Stimulated activated CD8-positive, alpha-beta memory T cell treated with anti-CD3 and anti-CD28 coated beads, Interleukin-4, amount 100 ng/mL, for 4 hours (primary cell): ENCODE data around the gene CD93.

Experiments used
- DNase-seq, 2 donors: peaks; one replicate each; pipeline ENCODE4 v3.0.0-alpha.2; 2020; ENCODE audit warnings: low read depth in 2 of 2, low spot score in 1 of 2

Gene CD93

DNA sequence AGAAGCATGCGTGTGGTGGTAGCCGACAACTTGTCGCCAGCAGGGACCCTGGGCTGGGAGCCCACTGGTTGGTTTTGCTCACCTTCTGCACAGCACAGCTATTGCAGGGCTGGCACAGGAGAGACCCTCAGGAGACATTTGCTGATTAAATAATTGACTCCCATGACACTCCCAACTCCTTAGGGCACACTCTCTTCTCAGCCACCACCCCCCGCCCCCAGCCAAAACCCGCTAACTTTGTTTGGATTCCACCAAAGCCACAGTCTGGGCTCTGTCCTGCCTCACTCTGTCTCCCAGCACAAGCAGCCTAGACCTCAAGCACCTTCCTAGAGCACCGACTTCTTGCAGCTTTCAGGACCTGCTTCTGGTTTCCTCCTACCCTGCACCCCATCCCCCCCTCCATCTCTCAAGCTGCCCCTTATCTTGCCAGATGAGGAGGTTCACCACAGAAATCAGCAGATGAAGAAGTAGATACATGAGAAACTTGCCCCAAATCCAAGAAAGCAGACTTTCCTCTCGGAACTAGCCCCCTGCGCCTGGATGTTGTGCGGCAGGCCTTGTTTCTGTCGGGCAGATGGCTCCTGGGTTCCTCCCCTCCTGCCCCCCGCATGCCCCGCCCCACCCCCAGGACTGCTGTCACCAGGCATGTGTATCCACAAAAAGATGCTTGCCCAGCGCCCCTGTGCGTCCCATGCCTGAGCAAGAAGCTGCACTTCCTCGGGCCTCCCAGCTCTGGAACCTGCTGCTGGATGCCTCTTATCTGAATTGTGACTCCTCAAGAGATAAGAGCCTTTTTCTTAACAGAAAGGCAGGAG is 35.0 kb upstream of the CD93 start:
- no peak for DNase-seq

DNA sequence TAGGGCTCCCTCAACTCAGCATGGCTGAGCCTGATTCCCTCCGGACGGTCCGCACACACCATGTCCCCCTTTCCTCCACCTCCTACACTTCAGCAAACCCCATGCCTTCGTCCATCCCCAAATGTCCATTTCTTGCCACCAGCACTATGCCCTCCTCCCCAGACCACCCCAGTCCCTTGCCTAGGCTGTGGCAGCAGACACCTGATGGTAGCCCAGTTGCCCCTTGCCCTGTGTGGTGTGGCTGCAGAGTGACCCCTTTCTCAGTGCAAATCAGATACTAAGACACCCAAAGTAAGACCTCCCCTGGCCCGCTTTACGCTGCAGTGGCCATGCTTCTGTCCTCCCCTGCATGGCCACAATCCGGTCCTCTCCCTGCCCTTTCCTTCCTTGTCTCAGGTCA is 34.1 kb upstream of the CD93 start:
- no peak for DNase-seq

DNA sequence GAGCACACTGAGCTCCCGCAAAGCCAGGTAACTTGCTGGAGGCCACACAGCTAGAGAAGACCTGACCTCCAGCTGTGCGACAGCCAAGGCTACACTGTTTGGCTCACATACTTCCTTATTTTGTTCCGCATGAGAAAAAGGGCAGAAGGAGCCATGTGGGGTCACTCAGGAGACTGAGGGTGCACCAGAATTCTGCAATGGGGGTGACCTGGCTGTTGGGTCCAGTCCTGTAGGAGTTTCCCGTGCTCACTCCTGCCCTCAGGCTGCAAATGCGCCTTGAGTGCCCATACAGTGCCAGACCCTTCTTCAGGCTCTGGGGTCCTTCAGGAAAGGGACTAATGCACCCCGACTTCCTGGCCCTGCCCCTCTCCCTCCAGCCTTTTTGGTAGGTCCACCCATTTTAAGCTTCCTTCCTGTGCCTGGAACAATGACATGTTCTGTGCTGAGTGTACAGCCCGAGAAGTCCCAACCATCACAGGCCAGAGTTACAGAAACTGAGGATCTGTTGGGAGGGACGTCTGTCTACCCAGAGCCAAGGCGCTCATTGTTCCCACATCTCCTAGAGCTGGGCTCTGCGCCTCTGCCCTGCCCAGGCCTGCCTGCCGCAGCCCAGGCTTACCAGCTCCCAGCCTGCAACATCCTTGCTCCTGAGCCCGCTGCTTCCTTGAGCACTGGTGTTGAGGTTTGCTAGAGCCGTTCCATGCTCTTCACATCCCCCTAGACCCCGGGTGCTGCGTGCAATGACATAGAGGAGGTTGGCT is 33.5 kb upstream of the CD93 start:
- DNase-seq, result no peak

DNA sequence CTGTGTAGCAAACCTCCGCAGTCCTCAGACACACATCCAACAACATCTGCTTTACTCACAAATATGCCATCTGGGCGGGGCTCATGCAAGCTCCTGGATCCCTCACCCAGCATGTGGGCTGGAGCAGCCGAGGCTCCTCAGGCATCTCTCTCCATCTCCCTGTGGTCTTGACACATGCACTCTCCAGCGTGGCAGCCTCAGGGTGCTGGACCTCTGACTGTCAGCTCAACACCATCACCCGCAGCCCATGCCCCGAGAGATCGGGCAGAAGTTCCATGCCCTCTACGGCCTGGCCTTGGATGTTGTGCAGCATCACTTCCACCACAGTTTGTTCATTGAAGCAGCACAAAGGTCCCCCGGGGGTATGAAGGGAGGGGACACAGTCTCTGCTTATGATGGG is 32.6 kb upstream of the CD93 start:
- no peak for DNase-seq

DNA sequence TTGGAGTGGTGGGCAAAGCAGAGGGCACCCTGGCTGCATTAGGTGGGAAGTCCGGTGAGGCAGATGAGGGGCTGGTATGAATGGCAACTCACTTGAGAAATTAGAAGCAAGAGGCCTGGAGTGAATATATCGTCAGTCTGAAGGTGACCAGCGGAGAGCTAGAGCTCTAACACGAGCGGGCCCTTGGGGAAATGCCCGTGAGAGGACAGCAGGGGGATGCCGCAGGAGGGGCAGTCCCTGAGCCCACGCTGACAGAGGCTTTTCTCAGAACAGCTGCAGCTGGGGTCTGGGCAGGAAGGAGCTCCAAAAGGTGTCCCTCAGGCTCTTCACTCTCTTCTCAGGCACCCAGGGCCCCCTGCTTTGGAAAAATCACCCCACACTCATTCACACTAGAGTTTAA is 32.0 kb upstream of the CD93 start:
- DNase-seq, result no peak

DNA sequence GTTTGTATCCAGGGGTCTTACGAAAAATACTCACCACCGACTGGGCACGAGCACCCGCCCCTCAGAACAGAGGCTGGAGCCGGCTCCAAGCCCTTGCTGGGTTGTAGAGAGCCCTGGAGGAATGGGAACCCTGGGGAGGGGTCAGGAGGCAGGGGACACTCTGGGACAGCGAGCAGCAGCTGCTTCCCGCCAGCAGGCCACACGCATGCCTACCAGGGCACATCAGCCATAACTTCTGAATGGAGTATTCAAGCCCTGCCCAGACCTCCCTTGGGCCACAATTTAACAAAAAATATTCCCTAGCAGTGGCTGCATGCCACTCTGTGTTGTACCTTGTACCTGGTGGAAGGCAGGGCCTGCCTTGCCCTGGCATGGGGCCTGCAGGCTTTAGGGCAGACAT is 31.6 kb upstream of the CD93 start:
- no peak for DNase-seq

DNA sequence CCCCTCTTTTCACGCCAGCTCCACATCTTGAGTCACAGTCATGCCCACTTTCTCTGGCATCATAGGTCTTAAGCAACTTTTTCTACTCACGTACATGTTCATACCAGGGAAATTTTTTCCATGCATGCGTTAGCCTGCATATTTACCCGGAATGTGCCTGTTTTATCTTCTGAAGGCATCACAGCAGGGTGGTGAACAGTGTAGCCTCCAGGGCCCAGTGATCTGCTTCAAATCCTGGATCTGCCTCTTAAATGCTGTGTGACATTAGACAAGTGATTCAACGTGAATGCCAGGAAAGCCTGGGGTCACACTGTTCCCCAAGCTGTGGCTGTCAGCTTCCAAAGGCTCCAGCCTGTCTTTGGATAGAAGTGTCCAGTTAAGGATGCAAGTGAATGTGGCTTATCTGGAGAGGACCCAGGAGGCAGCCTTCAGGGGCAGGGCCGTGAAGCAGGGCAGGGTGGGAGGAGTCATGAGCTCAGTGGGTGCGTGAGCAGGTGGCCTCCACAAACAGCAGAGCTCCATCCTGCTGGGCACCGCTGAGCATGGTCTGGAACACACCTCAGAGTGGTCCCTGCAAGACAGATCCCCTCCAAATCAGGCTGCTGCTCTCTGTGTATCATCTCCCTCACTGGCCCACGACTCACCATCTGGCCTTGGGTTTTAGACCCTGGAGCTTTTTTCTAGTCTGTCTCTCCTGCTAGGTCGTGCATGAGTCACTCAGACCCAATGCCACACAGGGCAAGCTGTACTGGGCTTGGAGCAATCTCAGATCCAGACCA is 30.4 kb upstream of the CD93 start:
- no peak for DNase-seq

DNA sequence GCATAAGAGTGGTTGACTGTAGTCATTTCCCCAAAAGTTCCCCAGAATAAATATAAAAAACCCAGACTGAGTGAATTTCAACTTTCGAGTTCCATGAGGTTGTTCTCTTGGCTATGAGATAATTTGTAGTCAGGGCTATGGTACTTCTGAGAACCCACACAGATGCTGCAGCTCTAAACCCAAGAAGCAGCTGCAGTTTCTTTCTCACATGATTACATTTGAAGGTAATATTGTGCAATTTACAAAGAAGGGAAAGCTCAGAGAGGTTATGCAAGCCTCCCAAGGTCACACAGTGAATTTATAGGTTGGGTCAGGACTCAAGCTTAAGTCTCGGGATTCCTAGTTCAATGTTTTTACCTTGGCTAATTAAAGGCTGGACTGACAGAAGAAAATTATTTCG is 29.7 kb upstream of the CD93 start:
- no peak for DNase-seq

DNA sequence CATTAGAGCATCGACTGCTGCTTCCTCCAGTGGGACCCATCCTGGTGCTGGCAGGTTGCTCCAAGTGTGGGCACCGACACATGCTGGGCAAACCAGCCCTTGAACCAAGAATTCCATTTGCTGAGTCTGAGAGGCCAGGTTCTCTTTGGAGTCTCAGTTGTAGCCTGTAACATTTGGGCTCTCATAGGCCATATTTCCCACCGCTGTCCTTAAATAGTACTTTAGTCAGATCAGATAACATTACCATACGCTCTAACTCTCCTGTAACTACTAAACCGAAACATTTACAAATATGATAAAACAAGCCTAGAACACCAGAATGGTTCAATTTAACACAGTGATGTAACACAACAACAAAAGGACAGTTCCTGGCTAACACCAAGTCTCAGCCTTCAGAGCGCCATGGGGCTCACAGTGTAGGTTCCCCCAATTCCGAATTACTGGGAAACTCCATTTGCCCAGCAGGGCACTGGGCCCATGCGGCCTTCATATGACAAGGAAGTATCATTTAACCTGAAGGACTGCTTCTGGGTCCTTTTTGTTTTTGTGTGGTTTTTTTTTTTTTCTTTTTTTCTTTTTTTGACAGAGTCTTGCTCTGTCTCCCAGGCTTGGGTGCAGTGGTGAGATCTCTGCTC is 28.4 kb upstream of the CD93 start:
- DNase-seq, result no peak

DNA sequence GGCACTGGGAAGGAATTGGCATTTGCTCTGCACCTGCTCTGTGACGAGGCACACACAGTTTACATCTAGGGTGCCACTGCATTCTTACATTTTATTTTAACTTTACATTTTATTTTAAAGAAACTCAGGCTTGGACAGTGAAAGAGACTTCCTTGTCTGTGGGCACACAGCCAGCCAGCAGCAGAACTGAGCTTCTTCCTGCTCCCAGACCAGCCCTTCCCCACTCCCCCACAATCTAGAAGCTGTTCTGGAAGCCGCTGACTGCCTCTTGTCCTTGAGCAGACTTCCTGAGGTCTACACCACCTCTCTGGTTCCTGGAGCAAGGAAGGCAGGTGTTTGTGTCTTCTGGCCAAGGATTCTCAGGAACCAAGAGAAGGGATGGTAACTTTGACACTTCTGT is 27.9 kb upstream of the CD93 start:
- DNase-seq, result no peak

DNA sequence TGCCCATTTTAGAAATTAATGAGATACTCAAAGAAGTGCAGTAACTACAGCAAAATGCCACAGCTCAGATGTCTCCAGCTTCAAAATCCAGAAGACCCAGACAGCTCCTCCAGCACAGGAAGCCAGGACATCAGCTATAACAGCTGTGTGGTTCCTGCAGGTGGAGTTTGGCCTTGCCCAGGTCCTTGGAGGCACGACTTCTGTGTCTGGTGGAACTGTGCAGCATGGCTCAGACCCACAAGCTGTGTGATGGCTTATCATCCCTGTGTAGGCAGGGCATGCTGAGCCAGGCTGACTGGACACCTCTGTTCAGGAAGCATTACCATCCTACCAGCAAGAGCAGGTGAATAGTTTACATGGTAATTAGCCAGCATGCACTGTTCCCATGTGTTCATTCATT is 26.5 kb upstream of the CD93 start:
- DNase-seq, result no peak

DNA sequence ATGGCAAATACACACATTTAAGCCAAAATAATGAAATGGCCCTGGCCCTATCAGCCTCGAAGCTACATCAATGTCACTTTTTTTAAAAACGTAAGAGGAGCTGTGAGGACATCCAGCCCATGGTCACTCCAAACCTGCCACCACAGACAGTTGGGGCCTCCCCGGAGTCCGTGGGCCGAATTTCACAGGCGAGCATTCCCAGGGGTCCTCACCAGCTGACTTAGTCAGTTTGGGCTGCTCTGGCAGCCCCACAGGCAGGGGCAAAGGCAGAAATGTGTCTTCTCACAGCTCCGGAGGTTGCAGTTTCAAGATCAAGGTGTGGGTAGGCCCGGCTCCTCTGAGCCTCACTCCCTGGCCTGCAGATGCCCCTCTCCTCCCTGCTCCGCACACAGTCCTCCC is 25.8 kb upstream of the CD93 start:
- DNase-seq, result no peak

DNA sequence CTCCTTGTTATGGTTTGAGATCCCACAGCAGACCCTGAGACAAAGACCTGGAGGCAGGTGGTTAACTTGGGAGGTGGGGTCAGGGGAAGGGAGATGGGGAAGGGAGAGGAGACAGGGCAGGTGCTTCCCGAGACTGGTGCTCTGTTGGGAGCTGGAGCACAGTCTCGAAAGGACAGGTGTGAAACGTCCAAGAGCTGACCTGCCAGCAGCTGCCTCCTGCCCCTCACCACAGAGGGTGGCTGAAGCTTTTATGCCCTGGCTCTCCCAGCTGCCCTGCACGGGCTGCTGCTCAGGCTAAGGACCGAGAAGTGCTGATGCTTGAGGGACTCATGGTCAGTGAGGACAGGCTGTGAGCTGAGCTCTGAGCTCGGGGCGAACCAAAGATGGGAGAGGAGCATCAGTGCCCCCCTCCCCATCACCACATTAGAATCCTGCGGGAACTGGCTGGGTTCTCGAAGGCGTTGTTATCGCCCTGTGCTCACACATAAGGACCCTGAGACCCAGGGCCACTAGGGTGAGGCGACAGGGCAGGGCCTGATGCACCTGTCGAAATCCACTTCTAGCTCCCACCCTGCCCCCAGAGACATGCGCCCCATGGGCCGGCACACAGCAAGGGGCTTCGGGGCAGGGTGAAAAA is 25.3 kb upstream of the CD93 start:
- DNase-seq, result no peak

DNA sequence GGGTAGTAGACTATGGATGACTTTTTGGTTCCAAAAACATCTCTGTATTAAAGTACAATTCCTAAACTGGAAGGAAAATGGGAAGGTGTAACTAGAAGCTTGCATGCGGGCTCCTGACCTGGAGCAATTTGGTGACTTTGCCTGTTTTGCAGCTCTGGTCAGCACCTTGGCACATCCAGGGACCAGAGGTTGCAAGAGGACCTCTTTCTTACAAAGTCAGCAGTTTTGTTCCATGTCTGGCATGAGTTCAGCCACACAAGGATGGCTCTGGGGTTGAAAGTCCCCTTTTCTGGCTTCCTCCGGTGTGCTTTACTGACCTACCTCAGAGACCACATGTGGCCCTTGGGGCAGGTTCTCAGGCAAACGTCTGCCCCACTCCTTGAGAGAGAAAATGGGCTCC is 22.7 kb upstream of the CD93 start:
- no peak for DNase-seq

DNA sequence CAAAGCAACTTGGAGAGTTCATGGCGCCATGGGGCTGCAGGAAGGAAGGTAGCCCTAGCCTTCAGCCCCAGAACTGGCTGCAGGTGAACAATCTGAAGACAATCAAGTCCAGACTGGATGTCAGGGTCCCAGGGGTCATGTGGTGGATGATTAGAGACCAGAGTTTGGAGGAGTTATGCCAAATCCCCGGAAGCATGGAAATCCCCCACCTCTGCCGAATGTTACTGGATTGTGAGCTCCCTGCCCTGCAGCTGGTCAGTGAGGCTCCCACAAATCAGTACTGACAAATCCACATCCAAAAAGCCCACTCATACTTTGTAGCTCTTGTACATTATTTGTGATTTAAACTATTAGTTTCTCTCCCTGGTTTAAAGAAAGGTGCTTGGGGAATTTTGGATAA is 21.3 kb upstream of the CD93 start:
- no peak for DNase-seq

DNA sequence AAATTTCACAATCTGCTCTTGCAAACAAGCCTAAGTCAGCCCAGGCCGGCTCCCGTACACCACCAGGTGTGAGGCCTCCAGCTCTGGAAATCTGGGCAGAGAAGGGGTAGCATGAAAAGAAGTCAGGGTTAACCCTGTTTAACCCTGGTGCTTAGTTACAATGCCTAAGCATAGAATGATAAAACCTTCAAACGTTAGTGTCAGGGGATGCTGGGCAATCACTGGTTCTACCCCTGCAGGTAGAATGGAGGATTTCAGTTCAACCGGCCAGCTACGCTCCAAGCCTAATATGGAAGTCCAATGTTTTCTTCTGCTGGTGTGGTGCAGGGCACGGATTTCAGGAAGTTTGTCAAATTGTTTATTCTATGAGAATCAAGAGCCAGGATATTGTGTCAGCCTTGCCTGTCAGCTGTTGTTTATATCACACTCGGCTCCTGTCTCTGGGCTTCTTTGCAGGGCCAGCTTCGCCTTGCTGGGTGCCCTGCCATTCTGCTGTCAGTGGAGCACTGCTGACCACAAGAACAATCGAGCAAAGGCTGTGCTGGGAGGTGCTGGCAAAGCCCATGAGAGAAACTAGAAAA is 20.2 kb upstream of the CD93 start:
- DNase-seq, result no peak

DNA sequence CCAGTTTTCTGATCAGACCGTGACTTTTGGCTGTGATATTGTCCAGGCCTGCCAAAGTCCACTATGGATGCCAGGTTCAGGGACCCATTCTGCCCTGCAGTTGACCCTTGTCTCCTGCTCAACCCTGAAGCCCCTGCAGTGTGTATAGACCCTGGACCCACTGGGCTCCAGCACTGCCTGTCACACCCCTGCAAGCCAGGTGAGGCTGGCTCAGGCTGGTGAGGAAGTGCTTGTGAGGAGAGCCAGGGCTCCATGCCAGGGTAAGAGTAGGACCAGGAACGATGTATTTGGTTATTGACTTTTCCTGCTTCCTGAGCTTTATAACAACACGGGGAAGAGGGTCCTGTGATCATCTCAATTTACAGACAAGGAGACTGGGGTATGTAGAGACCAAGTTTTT is 19.1 kb upstream of the CD93 start:
- no peak for DNase-seq

DNA sequence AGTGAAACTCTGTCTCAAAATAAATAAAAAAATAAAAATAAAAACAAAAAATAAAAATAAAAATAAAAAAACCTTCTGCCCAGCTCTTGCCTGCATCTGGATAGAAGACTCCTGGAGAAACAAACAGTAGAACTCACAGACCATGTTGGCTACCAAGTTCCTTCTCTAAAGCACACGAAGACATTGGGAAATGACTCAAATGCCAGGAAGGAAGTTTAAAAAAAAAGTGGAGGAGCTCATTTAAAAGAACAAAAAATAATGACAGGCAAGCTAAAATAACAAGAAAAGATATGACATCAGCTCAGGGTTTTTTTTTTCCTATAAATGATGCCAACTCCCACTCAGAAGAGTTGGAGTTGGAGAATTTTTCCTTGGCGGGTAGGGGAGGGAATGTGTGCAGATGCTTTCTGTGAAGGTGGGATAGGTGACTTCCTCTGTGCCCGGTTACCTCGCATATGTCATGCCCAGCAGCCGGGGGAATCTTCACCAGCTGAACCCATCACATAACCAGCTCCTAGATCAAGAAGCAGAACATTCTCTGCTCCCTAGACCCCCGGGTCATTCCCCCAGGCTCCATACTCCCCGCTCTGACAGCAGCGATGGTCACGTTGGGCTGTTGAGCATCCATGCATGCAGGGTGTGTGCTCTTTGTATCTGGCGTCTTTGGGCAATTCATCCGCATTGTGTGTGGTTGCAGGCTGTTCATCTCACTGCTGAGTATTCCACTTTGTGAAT is 17.3 kb upstream of the CD93 start:
- DNase-seq, result no peak

DNA sequence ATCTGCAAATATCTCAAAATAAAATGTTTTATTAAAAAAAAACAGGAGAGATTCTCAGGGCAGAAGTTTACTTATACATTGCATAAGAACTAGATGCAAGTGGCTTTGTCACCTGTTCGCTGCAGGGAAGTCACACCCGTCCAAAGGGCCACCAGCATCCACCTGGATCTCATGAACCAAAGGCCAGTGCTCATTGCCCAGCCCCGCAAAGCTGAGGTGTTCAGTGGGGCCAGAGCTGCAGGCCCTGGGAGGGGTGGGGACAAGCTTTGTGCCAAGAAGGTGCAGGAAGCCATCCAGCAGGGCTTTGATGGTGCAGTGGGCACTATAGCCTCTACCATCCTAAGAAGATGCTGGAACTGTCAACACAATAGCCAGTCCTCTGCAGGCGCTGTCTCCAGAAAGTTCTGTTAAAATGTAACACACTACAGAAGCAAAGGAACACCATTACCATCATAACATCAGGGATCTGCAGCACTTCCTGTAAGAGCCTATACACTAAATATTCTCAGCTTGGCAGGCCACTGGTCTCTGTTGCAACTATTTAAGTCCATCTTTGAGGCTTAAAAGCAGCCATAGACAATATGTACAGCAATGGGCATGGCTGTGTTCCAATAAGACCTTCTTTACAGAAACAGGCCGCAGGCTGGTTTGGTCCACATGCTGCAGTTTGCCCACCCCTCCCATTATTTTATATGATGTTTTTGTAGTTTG is 15.7 kb upstream of the CD93 start:
- DNase-seq, result no peak
